Suppressor macrophage treated with lipopolysaccharide for 4 hours (primary cell): ENCODE results near the gene ALG5.

ENCODE experiments used
- DNase-seq: peaks from one replicate; pipeline ENCODE4 v3.0.0-alpha.2; 2020

Gene ALG5

DNA sequence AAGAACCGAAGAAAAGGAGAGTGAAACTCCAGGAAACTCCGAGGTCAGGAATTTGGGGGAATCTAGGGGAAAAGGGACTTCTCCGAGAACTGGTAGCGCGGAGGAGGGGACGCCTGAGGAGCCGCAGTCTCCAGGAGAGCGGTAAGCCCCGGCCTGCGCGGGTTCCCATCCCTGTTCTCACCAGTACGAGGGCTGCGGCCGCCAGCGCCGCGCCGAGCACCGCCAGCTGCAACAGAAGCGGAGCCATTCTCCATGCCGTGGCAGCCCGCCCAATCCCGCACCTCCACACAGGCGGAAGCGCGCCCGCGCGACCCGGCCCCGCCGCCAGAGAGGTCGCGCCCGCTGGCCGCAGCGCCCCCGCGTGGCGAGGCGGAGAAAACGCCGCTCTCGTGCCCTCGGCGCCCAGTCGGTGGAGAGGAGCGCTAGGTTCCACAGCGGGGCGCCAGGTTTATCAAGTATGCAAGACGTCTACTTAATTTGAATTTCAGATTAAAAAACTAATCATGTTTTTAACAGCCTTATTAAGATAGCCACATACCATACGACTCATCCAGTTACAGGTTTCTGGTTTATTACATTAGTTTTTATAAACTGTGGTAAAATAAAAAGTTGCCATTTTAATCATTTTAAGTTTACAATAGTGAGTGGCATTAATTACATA is at the start of gene ALG5:
Gene ALG5, minus strand, starts transcription at position 287 of the 661 bp plus-strand sequence. Its CDS starts 40 bp downstream, at position 247.
- peak; percentile 94 for DNase-seq

DNA sequence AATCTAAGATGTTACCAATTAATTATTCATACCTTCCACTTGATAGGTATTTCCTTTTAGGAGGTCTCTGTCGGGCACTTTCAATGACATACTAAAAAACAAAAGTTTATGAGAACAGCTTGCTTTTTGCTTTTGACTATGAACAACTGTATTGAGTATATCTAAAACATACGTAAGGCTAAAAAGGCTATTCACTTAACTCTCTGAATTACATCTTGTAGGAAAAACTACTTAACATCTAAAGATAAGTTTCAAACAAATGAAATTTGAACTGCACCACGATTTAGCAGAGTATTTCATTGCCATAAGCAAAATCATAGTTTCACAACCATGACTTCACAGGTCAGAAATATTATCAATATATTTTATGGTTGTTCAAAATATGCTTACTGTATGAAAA is 48.7 kb upstream of the ALG5 start:
- no peak for DNase-seq

DNA sequence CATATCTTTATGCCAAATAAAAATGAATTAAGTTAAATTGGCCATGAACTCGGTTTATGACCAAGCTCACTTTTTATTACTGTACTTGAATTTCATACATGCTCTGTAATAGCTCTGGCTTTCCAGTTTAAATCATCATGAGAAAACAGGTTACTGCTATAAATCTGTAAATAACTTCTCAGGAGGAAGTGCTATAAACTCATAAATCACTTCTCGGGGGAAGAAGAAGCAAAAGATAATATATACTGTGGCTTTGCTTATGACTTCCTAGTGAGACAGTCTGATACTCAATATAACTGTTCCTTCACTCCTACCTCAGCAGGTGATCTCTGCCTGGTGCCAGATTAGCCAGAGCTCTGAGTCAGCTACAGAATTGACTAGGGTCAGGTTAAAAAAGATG is 47.9 kb upstream of the ALG5 start:
- DNase-seq, result no peak

DNA sequence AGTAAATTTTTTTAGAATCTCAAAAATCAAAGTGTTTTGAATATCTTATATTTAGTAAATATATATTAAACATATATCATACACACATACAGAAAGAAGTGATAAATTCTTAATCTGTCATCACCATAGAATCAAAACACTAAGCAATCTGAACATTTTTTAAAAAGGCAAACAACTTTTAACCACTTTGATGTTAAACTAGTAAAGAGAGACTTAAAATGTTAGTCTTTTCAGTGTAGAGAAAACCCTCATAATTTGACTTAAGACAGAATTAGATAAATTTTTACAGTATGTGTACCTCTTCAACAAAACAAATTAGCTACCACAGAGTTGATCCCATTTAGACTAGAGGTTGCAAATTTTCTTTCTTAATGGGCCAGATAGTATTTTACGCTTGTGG is 46.9 kb upstream of the ALG5 start:
- DNase-seq, result no peak

GRCh38 chr13:37040789-37041188 is 41.6 kb upstream of the ALG5 start:
- DNase-seq, result no peak

DNA sequence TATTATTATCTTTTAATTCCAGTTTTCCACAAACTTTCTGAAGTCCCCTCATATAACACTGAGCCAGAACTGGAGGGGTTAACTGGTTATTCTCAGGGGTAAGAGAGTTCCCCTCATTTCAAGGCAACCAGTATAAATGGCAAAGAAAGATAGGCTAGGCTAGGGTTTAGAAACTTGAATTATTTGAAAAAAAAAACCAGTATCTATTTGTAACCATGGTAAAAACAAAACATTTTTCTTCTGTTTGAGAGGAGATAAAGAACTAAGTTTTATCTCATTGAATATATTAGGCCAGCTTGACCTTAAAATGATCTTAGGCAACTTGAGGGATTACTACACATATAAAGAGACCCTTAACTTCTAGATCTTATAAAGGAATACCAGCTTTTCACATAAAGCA is 40.8 kb upstream of the ALG5 start:
- DNase-seq, result no peak

DNA sequence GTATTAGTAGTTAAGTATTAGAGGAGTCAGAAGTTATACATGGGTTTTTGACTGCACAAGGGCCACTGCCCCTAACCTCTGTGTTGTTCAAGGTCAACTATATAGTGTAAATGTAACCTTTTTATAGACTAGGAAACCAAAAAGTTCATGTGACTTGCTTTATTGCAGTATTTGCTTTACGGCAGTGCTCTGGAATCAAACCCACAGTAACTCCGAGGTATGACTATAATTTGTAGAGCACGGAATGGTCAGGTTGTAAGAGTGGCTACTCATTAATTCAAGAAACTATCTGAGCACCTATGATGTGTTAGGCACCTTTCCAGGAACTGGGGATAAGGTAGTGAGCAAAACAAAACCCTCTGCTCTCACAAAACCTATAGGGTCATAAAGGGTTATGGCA is 38.1 kb upstream of the ALG5 start:
- DNase-seq, result no peak

GRCh38 chr13:37029617-37030016 is 30.5 kb upstream of the ALG5 start:
- no peak for DNase-seq

DNA sequence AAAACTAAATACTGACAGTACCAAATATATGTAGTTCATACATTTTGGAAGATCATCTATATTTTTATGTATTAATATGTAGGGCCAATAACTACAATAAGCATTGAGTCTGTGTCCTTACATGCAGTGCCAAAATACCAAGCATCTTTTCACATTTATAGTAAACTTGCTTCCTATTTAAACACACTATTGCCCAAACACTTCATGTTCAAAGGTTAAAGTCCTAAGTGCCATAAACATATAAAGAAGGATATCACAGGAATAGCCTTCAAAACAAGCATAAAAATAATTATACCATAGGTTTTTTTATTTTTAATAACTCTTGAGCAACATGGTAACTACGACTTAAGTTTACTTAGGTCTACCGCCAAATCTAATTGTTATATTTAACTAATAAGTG is 28.5 kb upstream of the ALG5 start:
- DNase-seq, result no peak

DNA sequence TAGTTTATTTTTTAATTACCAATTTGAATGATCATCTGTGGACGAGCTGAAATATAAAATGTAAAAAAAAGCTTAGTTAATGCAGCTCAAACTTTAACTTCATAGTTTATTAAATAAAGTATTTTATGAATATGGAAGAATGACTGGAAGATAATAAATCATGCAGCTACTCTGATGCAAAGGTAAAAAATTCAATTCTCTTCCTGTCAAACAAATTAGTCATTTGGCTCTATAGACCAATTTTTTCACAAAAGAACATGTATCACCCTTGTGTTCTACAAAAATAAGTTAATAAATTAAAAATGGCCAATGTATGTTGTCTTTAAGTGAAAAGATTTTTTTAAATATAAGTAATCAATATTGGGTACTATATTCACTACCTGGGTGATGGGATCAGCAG is 27.6 kb upstream of the ALG5 start:
- no peak for DNase-seq

- no peak for DNase-seq
Observed at GRCh38 chr13:37023871-37024270, 24.7 kb upstream of the ALG5 start.

DNA sequence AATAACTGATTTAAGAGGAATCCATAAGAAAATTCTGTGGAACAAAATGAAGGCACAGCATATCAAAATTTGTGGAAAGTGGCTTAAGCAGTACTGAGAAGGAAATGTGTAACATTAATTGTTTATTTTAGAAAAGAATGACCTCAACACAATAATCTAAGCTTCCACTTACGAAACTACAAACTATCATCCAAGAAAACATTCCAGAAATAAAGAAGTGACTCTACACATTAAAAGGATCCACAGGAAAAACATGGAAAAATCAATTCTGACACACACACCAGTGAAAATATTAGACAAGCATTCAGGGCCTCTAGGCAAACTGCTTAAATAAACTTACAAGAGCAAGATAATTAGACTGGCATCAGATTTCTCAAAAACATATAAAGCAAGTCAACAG is 15.5 kb upstream of the ALG5 start:
- no peak for DNase-seq

DNA sequence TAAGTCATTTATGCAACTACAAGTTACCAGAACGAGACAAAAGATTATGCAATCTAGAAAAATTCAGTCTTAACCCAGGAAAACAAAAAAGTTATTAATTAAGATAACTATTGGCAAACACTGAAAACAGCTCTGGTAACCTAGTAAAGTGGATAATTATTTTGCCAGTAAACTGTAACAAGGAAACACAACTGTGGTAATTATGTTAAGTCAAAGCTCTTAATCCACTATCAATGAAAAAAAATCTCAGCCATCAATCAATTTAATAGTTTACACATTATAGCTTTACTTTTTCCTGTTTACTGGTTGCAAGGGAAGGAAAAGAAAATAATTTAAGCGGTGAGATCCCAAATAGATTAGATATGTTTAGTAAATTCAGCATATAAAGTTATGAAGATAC is 12.6 kb upstream of the ALG5 start:
- DNase-seq, result no peak

DNA sequence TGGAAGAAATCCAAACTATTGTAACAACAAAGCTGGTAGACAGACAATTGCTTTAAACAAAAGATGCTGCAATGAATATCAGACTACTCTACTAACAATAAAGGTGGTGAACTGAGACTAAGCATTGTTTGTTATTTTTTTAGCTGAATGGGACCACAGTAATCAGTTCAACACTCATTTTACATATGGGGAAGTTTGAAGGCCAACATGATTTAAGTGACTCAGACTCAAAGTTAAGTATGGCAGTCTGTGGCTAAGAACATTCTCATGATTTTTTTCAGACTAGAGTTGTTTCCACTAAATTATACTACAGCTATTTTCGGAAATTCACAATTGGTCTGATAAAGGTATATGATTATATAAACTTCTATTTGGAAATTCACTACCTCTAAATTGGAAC is 11.9 kb upstream of the ALG5 start:
- DNase-seq, result no peak

DNA sequence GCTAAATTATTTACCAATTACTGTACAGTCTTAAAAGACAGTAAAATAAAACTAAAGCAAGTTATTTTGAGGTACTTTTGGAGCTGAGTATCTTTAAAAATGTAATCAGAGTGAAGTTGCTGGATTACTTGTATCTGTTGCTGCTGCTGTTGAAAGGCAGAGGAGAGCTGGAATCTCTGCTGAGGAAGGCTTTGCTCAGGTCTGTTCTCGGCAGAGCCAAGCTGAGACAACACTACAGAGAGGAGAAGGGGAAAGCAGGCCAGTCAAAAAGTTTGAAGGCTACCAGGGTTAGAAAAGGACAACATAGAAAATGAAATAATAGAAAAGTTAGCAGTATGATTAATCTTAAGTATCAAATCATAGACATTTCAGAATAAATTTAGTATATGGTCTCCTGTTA is 11.3 kb upstream of the ALG5 start:
- DNase-seq, result no peak

- no peak for DNase-seq
Observed at GRCh38 chr13:37009692-37010091, 10.6 kb upstream of the ALG5 start.

GRCh38 chr13:37001921-37002250 is 2.7 kb upstream of the ALG5 start:
- no peak for DNase-seq

GRCh38 chr13:36998624-36999041 is 507 bp downstream of the ALG5 start:
- peak; percentile 18 for DNase-seq

- peak; percentile 10 for DNase-seq
Observed at GRCh38 chr13:36997716-36998427, 1.3 kb downstream of the ALG5 start.

DNA sequence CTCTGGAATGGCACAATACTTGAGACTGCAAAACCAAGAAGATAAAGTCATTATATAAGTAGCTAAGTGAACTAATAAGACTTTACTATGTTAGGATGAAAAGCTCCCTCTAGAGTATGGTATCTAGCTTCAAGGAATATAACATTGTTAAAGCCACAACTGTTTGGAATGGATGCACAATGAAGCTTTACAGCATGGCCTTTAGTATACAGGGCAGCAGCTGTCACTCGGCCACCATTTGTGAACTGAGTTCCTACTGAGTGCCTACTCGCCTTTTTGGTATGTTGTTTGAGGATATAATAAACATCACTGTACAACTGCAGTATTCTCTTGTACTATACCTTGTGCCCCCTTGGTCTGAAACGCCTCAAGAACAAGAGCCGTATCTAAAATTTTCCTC is 6.8 kb downstream of the ALG5 start:
- no peak for DNase-seq

- DNase-seq, result no peak
Observed at GRCh38 chr13:36986462-36987240, 12.5 kb downstream of the ALG5 start.

GRCh38 chr13:36981156-36981743 is 17.9 kb downstream of the ALG5 start:
- peak; percentile 61 for DNase-seq

DNA sequence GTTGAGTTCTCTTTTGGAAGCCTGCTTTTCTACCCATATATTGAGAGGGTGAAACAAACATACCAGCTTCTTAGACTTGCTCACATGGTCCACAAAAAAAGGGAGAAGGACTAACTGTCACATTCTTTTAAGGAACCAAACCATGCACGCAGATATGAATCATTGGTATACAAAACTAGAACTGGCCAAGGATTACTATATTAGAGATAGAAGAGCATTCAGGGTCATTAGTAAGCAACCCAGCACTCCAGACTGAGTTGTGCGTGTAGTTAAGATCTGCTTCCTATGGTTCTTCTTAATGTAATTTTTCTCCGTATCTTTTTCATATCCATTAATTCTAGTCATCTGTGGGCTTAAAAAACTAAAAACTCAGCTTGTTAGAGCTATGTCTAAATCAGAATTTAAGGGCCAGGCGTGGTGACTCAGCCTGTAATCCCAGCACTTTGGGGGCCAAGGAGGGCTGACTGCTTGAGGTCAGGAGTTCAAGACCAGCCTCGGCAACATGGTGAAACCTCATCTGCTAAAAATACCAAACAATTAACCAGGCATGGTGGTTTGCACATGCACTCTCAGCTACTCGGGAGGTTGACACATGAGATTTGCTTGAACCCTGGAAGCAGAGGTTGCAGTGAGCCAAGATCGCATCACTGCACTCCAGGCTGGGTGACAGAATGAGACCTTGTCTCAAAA is 19.6 kb downstream of the ALG5 start:
- peak; percentile 69 for DNase-seq
